Adipocyte (in vitro differentiated cells): Measurements from ENCODE around the gene PRLHR.

Source experiments
- DNase-seq: peaks from one replicate; pipeline ENCODE4 v3.0.0-alpha.2; 2015; ENCODE audit warnings: low read depth
- H3K27me3 ChIP-seq: replicated peaks from 2 replicates; pipeline ENCODE4 v1.7.0; 2013; ENCODE audit warnings: mild to moderate bottlenecking, low read length, moderate library complexity; ENCODE audit not compliant: control insufficient read depth, insufficient read depth
- H3K36me3 ChIP-seq: 2 replicates; pipeline ENCODE4 v1.7.0; 2013; ENCODE audit warnings: low read length, mild to moderate bottlenecking, moderate library complexity; ENCODE audit not compliant: control insufficient read depth, insufficient read depth, severe bottlenecking
- H3K4me1 ChIP-seq: 2 replicates; pipeline ENCODE4 v1.7.0; 2013; ENCODE audit warnings: mild to moderate bottlenecking, low read length, moderate library complexity; ENCODE audit not compliant: control insufficient read depth, insufficient read depth
- H3K4me3 ChIP-seq: 2 replicates; pipeline ENCODE4 v1.7.0; 2013; ENCODE audit warnings: mild to moderate bottlenecking, low read length, moderate library complexity
- H3K9ac ChIP-seq: 2 replicates; pipeline ENCODE4 v1.7.0; 2013; ENCODE audit warnings: mild to moderate bottlenecking, low read length, moderate library complexity
- H3K9me3 ChIP-seq: 2 replicates; pipeline ENCODE4 v1.7.0; 2013; ENCODE audit warnings: mild to moderate bottlenecking, low read length, moderate library complexity; ENCODE audit not compliant: control insufficient read depth

PRLHR gene

DNA sequence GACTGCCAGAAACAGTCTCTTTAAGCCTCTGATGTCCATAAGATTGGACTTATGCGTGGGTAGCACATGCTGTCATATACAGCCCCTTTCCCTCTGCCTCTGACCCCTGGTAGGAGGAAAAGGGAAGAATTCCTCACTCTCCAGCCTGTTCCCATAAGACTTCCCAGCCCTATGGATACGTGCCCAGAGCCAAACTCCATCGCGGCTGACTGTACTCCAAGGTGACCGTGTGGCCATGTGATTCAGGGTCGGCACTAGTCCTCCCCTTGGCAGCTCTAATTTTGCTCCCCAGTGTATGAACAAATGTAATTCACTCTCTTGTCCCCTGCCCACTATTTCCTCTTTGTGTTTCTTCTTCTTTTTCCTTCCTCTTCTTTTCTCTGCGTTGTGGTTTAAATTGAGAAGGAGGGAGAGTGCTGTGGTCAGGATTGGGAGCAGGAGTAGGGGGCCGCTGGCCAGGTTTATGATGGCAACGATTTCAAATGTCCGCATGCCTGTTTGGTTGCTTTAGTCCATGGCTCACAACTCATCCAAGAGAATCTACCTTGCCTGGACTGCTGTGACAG, 43.8 kb downstream of the PRLHR start:
- DNase-seq: no peak
- H3K9me3 ChIP-seq: no peaks in the 10 kb centered on the region
- H3K27me3 ChIP-seq: peaks cover 28% of the 10 kb centered on the region

DNA sequence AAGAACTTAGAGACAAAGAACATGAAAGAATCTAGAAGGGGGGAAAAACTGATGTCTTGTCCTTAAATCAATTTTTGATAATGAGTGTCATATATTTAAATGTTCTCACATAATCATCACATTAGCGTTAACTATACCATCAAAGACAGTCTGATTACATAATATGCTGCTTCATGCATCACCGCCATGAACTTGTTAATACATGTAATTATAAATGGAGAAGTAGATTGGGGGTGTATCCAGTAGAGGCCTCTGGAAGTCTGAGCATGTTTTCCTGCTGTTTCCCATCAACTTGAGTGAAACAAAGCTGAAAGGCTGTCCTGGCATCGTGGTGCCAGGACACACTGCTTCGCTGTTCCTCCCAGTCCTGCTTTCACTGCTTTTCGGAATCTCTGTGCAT, 48.2 kb downstream of the PRLHR start:
- H3K4me3 ChIP-seq: no peak overlapping the region
- peaks cover 27% of the 10 kb centered on the region for H3K27me3 ChIP-seq
- H3K9me3 ChIP-seq: no peaks in the 10 kb centered on the region
- H3K9ac ChIP-seq: no peak overlapping the region
- H3K36me3 ChIP-seq: no peaks in the 10 kb centered on the region
- DNase-seq: no peak
- H3K4me1 ChIP-seq: no peaks in the 10 kb centered on the region

More for the DNA sequence above, 43.8 kb downstream of the PRLHR start:
- Histone ChIP-seq H3K9ac (no peak overlapping the region), H3K36me3 (no peaks in the 10 kb centered on the region), H3K4me3 (no peak overlapping the region), H3K4me1 (no peaks in the 10 kb centered on the region)

GRCh38 chr10:118546479-118546878, 49.0 kb downstream of the PRLHR start:
- no peak for DNase-seq
- Histone ChIP-seq H3K4me3 (no peak overlapping the region), H3K4me1 (no peaks in the 10 kb centered on the region), H3K9me3 (no peaks in the 10 kb centered on the region), H3K27me3 (peaks cover 25% of the 10 kb centered on the region), H3K36me3 (no peaks in the 10 kb centered on the region), H3K9ac (no peak overlapping the region)

DNA sequence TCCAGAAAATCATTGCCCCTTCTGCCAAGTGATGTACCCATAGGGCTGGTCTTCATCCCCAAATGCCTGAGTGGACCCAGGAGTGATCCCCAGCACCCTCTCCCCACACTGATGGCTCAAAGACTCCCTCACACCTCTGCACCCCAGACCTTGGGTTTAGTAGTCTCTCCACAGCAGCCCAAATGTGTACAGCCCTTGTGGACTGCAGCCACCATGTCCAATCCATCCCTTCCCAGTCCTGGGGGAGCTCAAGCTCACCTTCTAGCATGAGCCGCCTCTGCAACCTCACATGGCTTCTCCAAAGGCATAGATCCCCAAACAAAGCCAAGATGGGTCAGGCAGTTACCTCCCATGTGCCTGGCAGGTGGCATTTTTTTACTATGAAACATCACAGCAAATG, 50.1 kb downstream of the PRLHR start:
- Histone ChIP-seq H3K36me3 (no peaks in the 10 kb centered on the region), H3K9ac (no peak overlapping the region), H3K4me1 (no peaks in the 10 kb centered on the region), H3K27me3 (peaks cover 16% of the 10 kb centered on the region), H3K4me3 (no peak overlapping the region), H3K9me3 (no peaks in the 10 kb centered on the region)
- DNase-seq: no peak

- DNase-seq: no peak
- H3K4me1 ChIP-seq: no peaks in the 10 kb centered on the region
- H3K9me3 ChIP-seq: no peaks in the 10 kb centered on the region
- no peak overlapping the region for H3K4me3 ChIP-seq
- H3K36me3 ChIP-seq: no peaks in the 10 kb centered on the region
- no peak overlapping the region for H3K9ac ChIP-seq
- peaks cover 16% of the 10 kb centered on the region for H3K27me3 ChIP-seq
Measured at GRCh38 chr10:118544401-118544948, 51.0 kb downstream of the PRLHR start.

GRCh38 chr10:118543714-118544400, 51.6 kb downstream of the PRLHR start:
- H3K4me1 ChIP-seq: no peaks in the 10 kb centered on the region
- DNase-seq: peak; percentile 46

GRCh38 chr10:118542745-118543144, 52.7 kb downstream of the PRLHR start:
- Histone ChIP-seq H3K27me3 (peaks cover 16% of the 10 kb centered on the region), H3K9ac (no peak overlapping the region), H3K9me3 (peaks cover 5% of the 10 kb centered on the region), H3K4me1 (no peaks in the 10 kb centered on the region), H3K4me3 (no peak overlapping the region), H3K36me3 (no peaks in the 10 kb centered on the region)
- no peak for DNase-seq

More at GRCh38 chr10:118543714-118544400, 51.6 kb downstream of the PRLHR start:
- peaks cover 16% of the 10 kb centered on the region for H3K27me3 ChIP-seq
- no peak overlapping the region for H3K4me3 ChIP-seq
- no peak overlapping the region for H3K9ac ChIP-seq
- no peaks in the 10 kb centered on the region for H3K36me3 ChIP-seq
- no peaks in the 10 kb centered on the region for H3K9me3 ChIP-seq

- Histone ChIP-seq H3K9me3 (peaks cover 10% of the 10 kb centered on the region), H3K4me3 (no peak overlapping the region), H3K4me1 (no peaks in the 10 kb centered on the region), H3K27me3 (peaks cover 16% of the 10 kb centered on the region), H3K36me3 (no peaks in the 10 kb centered on the region), H3K9ac (no peak overlapping the region)
- no peak for DNase-seq
Measured at GRCh38 chr10:118542205-118542604, 53.2 kb downstream of the PRLHR start.

- no peak for DNase-seq
- H3K9me3 ChIP-seq: peaks cover 10% of the 10 kb centered on the region
- H3K4me3 ChIP-seq: no peak overlapping the region
- no peak overlapping the region for H3K9ac ChIP-seq
- peaks cover 16% of the 10 kb centered on the region for H3K27me3 ChIP-seq
- H3K36me3 ChIP-seq: no peaks in the 10 kb centered on the region
- no peaks in the 10 kb centered on the region for H3K4me1 ChIP-seq
Measured at GRCh38 chr10:118541718-118542117, 53.7 kb downstream of the PRLHR start.
